CD8-positive, alpha-beta memory T cell (primary cell): ENCODE results near the gene PALLD. TPM values are rescaled to one million over a fixed set of nuclear protein-coding genes. Genes with fewer than 3 reads are reported as not detected.

Experiments used
- CTCF ChIA-PET: fragments of 350-600 bp; sonication (Branson Sonifier 250); formaldehyde crosslinking; loops from one replicate; lab custom pipeline; 2021; ENCODE audit warnings: antibody characterized with exemption; lab: Charles Lee
- POLR2A ChIA-PET: fragments of 350-600 bp; sonication (Branson Sonifier 250); formaldehyde crosslinking; loops from one replicate; lab custom pipeline; 2021; ENCODE audit warnings: antibody characterized with exemption; lab: Charles Lee
- DNase-seq, 5 donors: peaks; one replicate each; pipeline versions ENCODE4 v3.0.0 to v3.0.0-alpha.2; 2020 to 2022; ENCODE audit warnings: mixed read lengths in 1 of 5
- H3K27ac ChIP-seq: one replicate; pipeline ENCODE4 v1.7.0; 2013; ENCODE audit warnings: low read depth, mild to moderate bottlenecking, low read length, moderate library complexity
- H3K27me3 ChIP-seq: 2 replicates; pipeline ENCODE4 v1.7.0; 2013; ENCODE audit warnings: low read length, mild to moderate bottlenecking; ENCODE audit not compliant: insufficient read depth, poor library complexity, severe bottlenecking
- H3K36me3 ChIP-seq: 2 replicates; pipeline ENCODE4 v1.7.0; 2013; ENCODE audit warnings: mild to moderate bottlenecking, low read length, moderate library complexity; ENCODE audit not compliant: insufficient read depth
- H3K4me1 ChIP-seq: 2 replicates; pipeline ENCODE4 v1.7.0; 2013; ENCODE audit warnings: mild to moderate bottlenecking, low read length, moderate library complexity; ENCODE audit not compliant: insufficient read depth
- H3K4me3 ChIP-seq: 2 replicates; pipeline ENCODE4 v1.7.0; 2013; ENCODE audit warnings: mild to moderate bottlenecking, low read length
- H3K9me3 ChIP-seq: 2 replicates; pipeline ENCODE4 v1.7.0; 2013; ENCODE audit warnings: mild to moderate bottlenecking, low read length
- H3K27ac Mint-ChIP-seq, 8 donors: one replicate each; pipeline ENCODE4 v1.8.0; 2020 to 2021; ENCODE audit warnings: mixed read lengths in 8 of 8, mild to moderate bottlenecking in 6 of 8, inconsistent platforms in 3 of 8, moderate library complexity in 3 of 8
- H3K27me3 Mint-ChIP-seq, 2 donors: one replicate each; pipeline ENCODE4 v1.8.0; 2020 to 2021; ENCODE audit warnings: mixed read lengths in 2 of 2, mild to moderate bottlenecking in 1 of 2, moderate library complexity in 1 of 2
- H3K36me3 Mint-ChIP-seq, 3 donors: one replicate each; pipeline ENCODE4 v1.8.0; 2020 to 2021; ENCODE audit warnings: mixed read lengths in 3 of 3, inconsistent platforms in 1 of 3, mild to moderate bottlenecking in 1 of 3
- H3K4me1 Mint-ChIP-seq, 3 donors: one replicate each; pipeline ENCODE4 v1.8.0; 2020 to 2021; ENCODE audit warnings: mixed read lengths in 3 of 3, inconsistent platforms in 1 of 3, mild to moderate bottlenecking in 1 of 3
- H3K4me3 Mint-ChIP-seq, 7 donors: one replicate each; pipeline ENCODE4 v1.8.0; 2020 to 2021; ENCODE audit warnings: mixed read lengths in 7 of 7, mild to moderate bottlenecking in 6 of 7, moderate library complexity in 4 of 7, inconsistent platforms in 2 of 7
- H3K9me3 Mint-ChIP-seq, 5 donors: one replicate each; pipeline ENCODE4 v1.8.0; 2020 to 2022; ENCODE audit warnings: mixed read lengths in 5 of 5, mild to moderate bottlenecking in 3 of 5, moderate library complexity in 2 of 5, inconsistent platforms in 1 of 5
- polyA plus RNA-seq: library from polyadenylated mRNA; unstranded; fragments of 300-500 nt; fragmentation: Illumina TruSeq; gene quantifications from one replicate; pipeline ENCODE4 v1.2.3, GENCODE V29; 2021
- total RNA-seq, 2 experiments: library from RNA; stranded (reverse); gene quantifications; one replicate each; pipeline ENCODE4 v1.2.3, GENCODE V29; 2021

The PALLD gene
- total and polyA plus RNA-seq, 3 experiments from 2014 or later, result 0.35 to 0.97 (median 0.47) TPM

GRCh38 chr4:168863719-168864647, 367.1 kb downstream of the PALLD start:
- peaks cover 7 to 27% of the 10 kb centered on the region in 2 donors for H3K27me3 Mint-ChIP-seq
- no peaks in the 10 kb centered on the region for H3K4me1 Mint-ChIP-seq
- POLR2A ChIA-PET, result no interaction called here

DNA sequence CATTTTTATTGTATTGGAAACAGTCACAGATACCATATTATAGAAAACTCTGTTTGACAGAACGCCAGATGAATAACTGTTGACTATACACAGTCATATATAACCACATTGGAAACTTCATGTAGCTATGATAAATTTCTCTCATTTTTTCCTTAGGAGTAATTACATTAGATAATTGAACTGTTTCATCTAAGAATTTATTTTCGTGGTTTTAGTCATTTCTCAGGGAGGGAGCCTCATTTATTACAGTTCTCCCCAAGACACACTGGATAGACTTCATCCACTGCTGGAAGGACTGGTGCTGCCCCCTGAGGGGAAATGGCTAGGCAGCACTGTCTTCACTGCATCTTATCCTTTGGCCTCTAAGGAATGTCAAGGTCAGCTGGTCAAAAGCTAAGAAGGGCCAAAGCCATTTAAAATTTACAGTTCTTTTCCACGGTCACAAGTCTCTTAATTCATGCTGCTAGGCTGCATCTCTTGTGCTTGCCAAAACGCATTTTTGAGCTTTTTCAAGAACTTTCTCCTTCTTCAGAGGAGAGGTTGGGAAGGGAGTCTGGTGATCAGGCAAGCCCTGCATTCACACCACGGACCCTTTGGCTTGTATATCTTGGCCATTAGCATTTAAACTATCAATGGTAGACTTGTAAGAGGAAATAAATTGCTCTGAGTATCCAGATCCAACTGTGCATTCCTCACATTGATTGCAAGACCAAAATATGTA, 368.1 kb downstream of the PALLD start:
- Histone ChIP-seq H3K27ac (no peak overlapping the region), H3K4me3 (no peak overlapping the region), H3K9me3 (no peaks in the 10 kb centered on the region), H3K4me1 (no peaks in the 10 kb centered on the region), H3K36me3 (no peaks in the 10 kb centered on the region), H3K27me3 (no peaks in the 10 kb centered on the region)
- no peak overlapping the region for H3K27ac Mint-ChIP-seq
- peaks cover 5 to 20% of the 10 kb centered on the region in 2 donors for H3K27me3 Mint-ChIP-seq
- DNase-seq, result no peak
- POLR2A ChIA-PET, result no interaction called here
- H3K9me3 Mint-ChIP-seq, result peaks cover 0 to 1% (median 0%) of the 10 kb centered on the region in 5 donors
- CTCF ChIA-PET, result no interaction called here
- H3K4me3 Mint-ChIP-seq, result no peak overlapping the region
- peaks cover 0 to 4% (median 3%) of the 10 kb centered on the region in 3 donors for H3K36me3 Mint-ChIP-seq
- H3K4me1 Mint-ChIP-seq, result no peaks in the 10 kb centered on the region

More at GRCh38 chr4:168863719-168864647, 367.1 kb downstream of the PALLD start:
- peaks cover 0 to 4% (median 3%) of the 10 kb centered on the region in 3 donors for H3K36me3 Mint-ChIP-seq
- CTCF ChIA-PET, result interaction anchor here (1.0 kb wide), 1 partner anchor 13 kb away, joined by 3 read pairs; no protein-coding TSS in a partner anchor
- no peak overlapping the region for H3K4me3 Mint-ChIP-seq
- Histone ChIP-seq H3K9me3 (no peaks in the 10 kb centered on the region), H3K27ac (no peak overlapping the region), H3K4me3 (no peak overlapping the region), H3K36me3 (no peaks in the 10 kb centered on the region), H3K4me1 (no peaks in the 10 kb centered on the region), H3K27me3 (no peaks in the 10 kb centered on the region)
- H3K9me3 Mint-ChIP-seq, result no peaks in the 10 kb centered on the region
- no peak overlapping the region for H3K27ac Mint-ChIP-seq
- no peak for DNase-seq

GRCh38 chr4:168865854-168866253, 369.0 kb downstream of the PALLD start:
- ChIA-PET CTCF (no interaction called here), POLR2A (no interaction called here)

DNA sequence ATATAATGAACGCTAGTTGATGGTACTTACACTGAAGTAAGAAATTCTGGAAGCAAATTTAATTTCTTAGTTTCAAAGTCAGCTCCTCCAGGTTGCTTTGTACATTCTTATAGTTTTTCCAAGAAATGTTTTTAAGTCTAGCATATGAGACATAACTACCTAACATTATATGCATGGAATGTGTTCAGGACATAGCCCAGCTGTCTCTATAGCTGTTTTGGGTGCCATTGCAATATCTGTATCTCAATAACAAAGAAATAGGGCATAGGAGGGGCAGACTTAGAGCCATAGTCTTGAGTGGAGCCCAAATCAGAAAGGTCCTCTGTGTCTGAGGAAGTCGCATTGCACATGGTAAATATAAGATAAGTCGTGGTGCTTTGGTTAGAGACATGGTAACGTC, 369.8 kb downstream of the PALLD start:
- H3K4me1 ChIP-seq, result no peaks in the 10 kb centered on the region
- DNase-seq, result no peak
- no peaks in the 10 kb centered on the region for H3K27me3 ChIP-seq
- no peaks in the 10 kb centered on the region for H3K9me3 ChIP-seq
- Mint-ChIP-seq H3K27me3 (peaks cover 2 to 14% of the 10 kb centered on the region in 2 donors), H3K4me1 (no peaks in the 10 kb centered on the region), H3K36me3 (peaks cover 0 to 3% (median 0%) of the 10 kb centered on the region in 3 donors), H3K9me3 (peaks cover 0 to 1% (median 0%) of the 10 kb centered on the region in 5 donors), H3K27ac (no peak overlapping the region), H3K4me3 (no peak overlapping the region)
- POLR2A ChIA-PET, result no interaction called here
- CTCF ChIA-PET, result no interaction called here
- no peak overlapping the region for H3K4me3 ChIP-seq
- H3K36me3 ChIP-seq, result no peaks in the 10 kb centered on the region
- H3K27ac ChIP-seq, result no peak overlapping the region

More at GRCh38 chr4:168865854-168866253, 369.0 kb downstream of the PALLD start:
- Histone ChIP-seq H3K27ac (no peak overlapping the region), H3K4me1 (no peaks in the 10 kb centered on the region), H3K9me3 (no peaks in the 10 kb centered on the region), H3K4me3 (no peak overlapping the region), H3K27me3 (no peaks in the 10 kb centered on the region), H3K36me3 (no peaks in the 10 kb centered on the region)
- Mint-ChIP-seq H3K9me3 (peaks cover 0 to 1% (median 0%) of the 10 kb centered on the region in 5 donors), H3K36me3 (peaks cover 0 to 4% (median 3%) of the 10 kb centered on the region in 3 donors), H3K27me3 (peaks cover 5 to 15% of the 10 kb centered on the region in 2 donors), H3K4me1 (no peaks in the 10 kb centered on the region), H3K27ac (no peak overlapping the region), H3K4me3 (no peak overlapping the region)
- no peak for DNase-seq

GRCh38 chr4:168867128-168867527, 370.3 kb downstream of the PALLD start:
- DNase-seq, result no peak
- no peak overlapping the region for H3K27ac ChIP-seq
- H3K4me1 ChIP-seq, result no peaks in the 10 kb centered on the region
- ChIA-PET CTCF (no interaction called here), POLR2A (no interaction called here)
- H3K9me3 Mint-ChIP-seq, result peaks cover 0 to 1% (median 0%) of the 10 kb centered on the region in 5 donors
- no peak overlapping the region for H3K27ac Mint-ChIP-seq
- H3K36me3 Mint-ChIP-seq, result peaks cover 0 to 3% (median 0%) of the 10 kb centered on the region in 3 donors
- no peaks in the 10 kb centered on the region for H3K36me3 ChIP-seq
- peaks cover 3 to 19% of the 10 kb centered on the region in 2 donors for H3K27me3 Mint-ChIP-seq
- no peak overlapping the region for H3K4me3 ChIP-seq
- no peaks in the 10 kb centered on the region for H3K9me3 ChIP-seq
- H3K4me3 Mint-ChIP-seq, result no peak overlapping the region
- H3K4me1 Mint-ChIP-seq, result no peaks in the 10 kb centered on the region
- H3K27me3 ChIP-seq, result no peaks in the 10 kb centered on the region

GRCh38 chr4:168868044-168868781, 371.4 kb downstream of the PALLD start:
- CTCF ChIA-PET, result no interaction called here

GRCh38 chr4:168868802-168869201, 371.9 kb downstream of the PALLD start:
- POLR2A ChIA-PET, result no interaction called here
- CTCF ChIA-PET, result no interaction called here
- H3K4me1 Mint-ChIP-seq, result no peaks in the 10 kb centered on the region
- no peak overlapping the region for H3K27ac Mint-ChIP-seq
- Histone ChIP-seq H3K36me3 (no peaks in the 10 kb centered on the region), H3K4me1 (no peaks in the 10 kb centered on the region), H3K4me3 (no peak overlapping the region), H3K9me3 (no peaks in the 10 kb centered on the region), H3K27ac (no peak overlapping the region), H3K27me3 (no peaks in the 10 kb centered on the region)
- H3K27me3 Mint-ChIP-seq, result peaks cover 6 to 24% of the 10 kb centered on the region in 2 donors
- peaks cover 0 to 1% (median 0%) of the 10 kb centered on the region in 5 donors for H3K9me3 Mint-ChIP-seq
- no peaks in the 10 kb centered on the region for H3K36me3 Mint-ChIP-seq
- H3K4me3 Mint-ChIP-seq, result no peak overlapping the region
- no peak for DNase-seq

More at GRCh38 chr4:168868044-168868781, 371.4 kb downstream of the PALLD start:
- Histone ChIP-seq H3K4me1 (no peaks in the 10 kb centered on the region), H3K36me3 (no peaks in the 10 kb centered on the region), H3K27ac (no peak overlapping the region), H3K4me3 (no peak overlapping the region), H3K9me3 (no peaks in the 10 kb centered on the region), H3K27me3 (no peaks in the 10 kb centered on the region)
- H3K27ac Mint-ChIP-seq, result no peak overlapping the region
- peaks cover 3 to 20% of the 10 kb centered on the region in 2 donors for H3K27me3 Mint-ChIP-seq
- no peaks in the 10 kb centered on the region for H3K4me1 Mint-ChIP-seq
- no peak for DNase-seq
- H3K36me3 Mint-ChIP-seq, result no peaks in the 10 kb centered on the region
- POLR2A ChIA-PET, result no interaction called here
- peaks cover 0 to 1% (median 0%) of the 10 kb centered on the region in 5 donors for H3K9me3 Mint-ChIP-seq
- no peak overlapping the region for H3K4me3 Mint-ChIP-seq
